NCI-H146 (cell line): ENCODE data around the gene TEKT3.

Experiments used
- DNase-seq: peaks from one replicate; lab custom pipeline; 2025; lab: John Stamatoyannopoulos, UW

Gene TEKT3

GRCh38 chr17:15293558-15293957 lies 47.8 kb downstream of the TEKT3 start:
- DNase-seq, result no peak

GRCh38 chr17:15291674-15292361 lies 49.6 kb downstream of the TEKT3 start:
- DNase-seq, result no peak

- DNase-seq, result no peak
These were observed 50.8 kb downstream of the TEKT3 start for GRCh38 chr17:15290605-15291004.

- peak; percentile 1 for DNase-seq
These were observed 51.9 kb downstream of the TEKT3 start for GRCh38 chr17:15289285-15290183.

GRCh38 chr17:15288859-15289258 lies 52.5 kb downstream of the TEKT3 start:
- no peak for DNase-seq

- DNase-seq, result no peak
These were observed 53.7 kb downstream of the TEKT3 start for GRCh38 chr17:15287538-15288267.

- no peak for DNase-seq
These were observed 55.9 kb downstream of the TEKT3 start for GRCh38 chr17:15285466-15285865.

GRCh38 chr17:15284537-15284936 lies 56.9 kb downstream of the TEKT3 start:
- no peak for DNase-seq

GRCh38 chr17:15284107-15284506 lies 57.3 kb downstream of the TEKT3 start:
- DNase-seq, result no peak

- no peak for DNase-seq
These were observed 59.5 kb downstream of the TEKT3 start for GRCh38 chr17:15281909-15282308.

GRCh38 chr17:15278924-15279477 lies 62.4 kb downstream of the TEKT3 start:
- no peak for DNase-seq

GRCh38 chr17:15278380-15278779 lies 63.0 kb downstream of the TEKT3 start:
- DNase-seq, result no peak

GRCh38 chr17:15274017-15274416 lies 67.4 kb downstream of the TEKT3 start:
- no peak for DNase-seq

GRCh38 chr17:15273141-15273793 lies 68.1 kb downstream of the TEKT3 start:
- no peak for DNase-seq

- no peak for DNase-seq
These were observed 69.7 kb downstream of the TEKT3 start for GRCh38 chr17:15271741-15272140.

GRCh38 chr17:15270628-15271381 lies 70.6 kb downstream of the TEKT3 start:
- no peak for DNase-seq

- DNase-seq, result no peak
These were observed 71.7 kb downstream of the TEKT3 start for GRCh38 chr17:15269780-15270089.

- DNase-seq, result no peak
These were observed 72.2 kb downstream of the TEKT3 start for GRCh38 chr17:15269087-15269779.

GRCh38 chr17:15268461-15268860 lies 72.9 kb downstream of the TEKT3 start:
- DNase-seq, result no peak

GRCh38 chr17:15267996-15268395 lies 73.4 kb downstream of the TEKT3 start:
- no peak for DNase-seq
